ENCODE results near the gene RPP38. TPM values are rescaled to one million over a fixed set of nuclear protein-coding genes. Genes with fewer than 3 reads are reported as not detected.

The RPP38 gene
- total and polyA plus RNA-seq, 2 of the 13 experiments (the other 11 are each of a cell fraction or from before 2014, with no cell fraction given), result 11.7 to 16.4 TPM

DNA sequence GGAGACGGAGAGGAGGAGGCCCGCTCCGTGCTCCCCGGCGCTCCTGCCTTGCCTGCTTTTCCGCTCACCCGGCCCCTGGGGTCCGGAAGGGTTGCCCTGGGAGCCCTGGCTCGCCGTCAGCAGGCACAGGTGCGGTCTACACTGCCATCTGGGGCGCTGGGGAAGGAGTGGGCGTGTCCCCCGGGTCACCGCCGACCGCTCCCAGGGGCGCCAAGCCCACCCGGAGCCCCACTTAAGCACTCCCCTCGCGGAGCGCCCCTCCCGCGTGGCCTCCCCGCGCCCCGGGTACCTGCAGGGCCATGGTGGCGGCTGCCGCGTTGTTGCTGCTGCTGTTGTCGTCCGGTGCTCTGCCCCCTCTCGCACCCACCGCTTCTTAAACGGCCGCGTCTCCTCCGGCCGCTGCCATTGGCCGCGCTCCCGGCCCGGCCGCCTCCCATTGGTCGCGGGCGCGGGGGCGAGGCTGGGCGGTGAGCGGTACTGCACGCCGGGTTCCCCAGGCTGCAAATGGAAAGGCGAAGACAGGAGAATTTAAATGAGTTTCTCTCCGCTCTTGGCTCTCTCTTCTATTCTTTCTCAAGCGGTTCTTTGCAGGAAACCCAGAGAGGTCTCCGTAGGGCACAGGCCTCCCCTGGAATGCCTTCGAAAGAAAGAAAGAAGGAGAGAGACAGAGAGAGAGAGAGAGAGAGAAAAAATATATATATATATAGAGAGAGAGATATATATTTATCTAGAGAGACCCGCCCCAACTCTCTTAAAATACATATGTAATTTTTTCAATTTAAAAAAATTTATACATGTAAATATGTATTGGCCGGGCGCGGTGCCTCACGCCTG is 8.5 kb upstream of the RPP38 start, which contains the start of gene ACBD7 (continued):
- TF ChIP-seq, protein P1, sequence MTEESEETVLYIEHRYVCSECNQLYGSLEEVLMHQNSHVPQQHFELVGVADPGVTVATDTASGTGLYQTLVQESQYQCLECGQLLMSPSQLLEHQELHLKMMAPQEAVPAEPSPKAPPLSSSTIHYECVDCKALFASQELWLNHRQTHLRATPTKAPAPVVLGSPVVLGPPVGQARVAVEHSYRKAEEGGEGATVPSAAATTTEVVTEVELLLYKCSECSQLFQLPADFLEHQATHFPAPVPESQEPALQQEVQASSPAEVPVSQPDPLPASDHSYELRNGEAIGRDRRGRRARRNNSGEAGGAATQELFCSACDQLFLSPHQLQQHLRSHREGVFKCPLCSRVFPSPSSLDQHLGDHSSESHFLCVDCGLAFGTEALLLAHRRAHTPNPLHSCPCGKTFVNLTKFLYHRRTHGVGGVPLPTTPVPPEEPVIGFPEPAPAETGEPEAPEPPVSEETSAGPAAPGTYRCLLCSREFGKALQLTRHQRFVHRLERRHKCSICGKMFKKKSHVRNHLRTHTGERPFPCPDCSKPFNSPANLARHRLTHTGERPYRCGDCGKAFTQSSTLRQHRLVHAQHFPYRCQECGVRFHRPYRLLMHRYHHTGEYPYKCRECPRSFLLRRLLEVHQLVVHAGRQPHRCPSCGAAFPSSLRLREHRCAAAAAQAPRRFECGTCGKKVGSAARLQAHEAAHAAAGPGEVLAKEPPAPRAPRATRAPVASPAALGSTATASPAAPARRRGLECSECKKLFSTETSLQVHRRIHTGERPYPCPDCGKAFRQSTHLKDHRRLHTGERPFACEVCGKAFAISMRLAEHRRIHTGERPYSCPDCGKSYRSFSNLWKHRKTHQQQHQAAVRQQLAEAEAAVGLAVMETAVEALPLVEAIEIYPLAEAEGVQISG (CRISPR knock-in tag; IDR thresholded peaks at IDR 0.05), result 0 out of 2 replicates have a peak, but pooled peaks have one; percentile 19
- TF ChIP-seq ZNF280B (CRISPR knock-in tag; IDR thresholded peaks at IDR 0.05; ENCODE audit: borderline replicate concordance), result no peak
- no peak for TF ChIP-seq MIER2 (CRISPR knock-in tag; IDR thresholded peaks at IDR 0.05)
- no peak for TF ChIP-seq ZMYM3 (CRISPR knock-in tag; IDR thresholded peaks at IDR 0.05)
- TF ChIP-seq FOXJ3 (CRISPR knock-in tag; IDR thresholded peaks at IDR 0.05; ENCODE audit: borderline replicate concordance), result no peak
- TF ChIP-seq ZNF280D (CRISPR knock-in tag; IDR thresholded peaks at IDR 0.05), result no peak
- no peak for TF ChIP-seq HNF1A (IDR thresholded peaks at IDR 0.05; ENCODE audit: low read depth)
- TF ChIP-seq HNF1A (CRISPR knock-in tag; IDR thresholded peaks at IDR 0.05; ENCODE audit: borderline replicate concordance), result no peak
- TF ChIP-seq ZNF713 (CRISPR knock-in tag; IDR thresholded peaks at IDR 0.05), result no peak
- TF ChIP-seq FLYWCH1 (CRISPR knock-in tag; IDR thresholded peaks at IDR 0.05), result no peak
- 0 out of 2 replicates have a peak, but pooled peaks have one; percentile 13 for TF ChIP-seq ZSCAN9 (CRISPR knock-in tag; IDR thresholded peaks at IDR 0.05; ENCODE audit: borderline replicate concordance)
- TF ChIP-seq MTF1 (CRISPR knock-in tag; IDR thresholded peaks at IDR 0.05), result no peak
- TF ChIP-seq TEAD3 (CRISPR knock-in tag; optimal IDR thresholded peaks at IDR 0.05; ENCODE audit: borderline replicate concordance), result peak; percentile 33
- no peak for TF ChIP-seq GZF1 (CRISPR knock-in tag; IDR thresholded peaks at IDR 0.05)
- no peak for TF ChIP-seq SOX6 (IDR thresholded peaks at IDR 0.05)
- TF ChIP-seq SOX6 (CRISPR knock-in tag; IDR thresholded peaks at IDR 0.05), result no peak
- TF ChIP-seq SCMH1 (CRISPR knock-in tag; IDR thresholded peaks at IDR 0.05; ENCODE audit: borderline replicate concordance), result no peak
- peak; percentile 64; the same call in 1 of the 2 replicates for TF ChIP-seq RFXAP (CRISPR knock-in tag; IDR thresholded peaks at IDR 0.05; ENCODE audit: borderline replicate concordance)
